K562 (cell line): ENCODE measurements around the gene PRELID1. TPM values are rescaled to one million over a fixed set of nuclear protein-coding genes. Genes with fewer than 3 reads are reported as not detected.

ENCODE experiments used
- ATAC-seq: fragments of 200-7000 bp; cut with Tn5 transposase; 3 replicates; pipeline ENCODE4 v1.9.1; 2020; ENCODE audit warnings: moderate library complexity
- BruUV-seq: library from RNA; stranded (reverse); fragments of 400-500 nt; replicated peaks from 2 replicates; lab custom pipeline; 2021; lab: Mats Ljungman, UMichigan
- CTCF ChIA-PET: fragments of 300-600 bp; formaldehyde crosslinking; extraction: SDS; loops from one replicate; lab custom pipeline; 2021; ENCODE audit warnings: low intra/inter-chr PET ratio; lab: Yijun Ruan, JAX
- POLR2A ChIA-PET: fragments of 300-600, 350-650 bp; sonication (Branson Sonifier 250); formaldehyde crosslinking; extraction: SDS; loops from one replicate; lab custom pipeline; 2021; ENCODE audit warnings: antibody characterized with exemption, inconsistent platforms; lab: Yijun Ruan, JAX
- DNase-seq, 4 experiments: peaks; one replicate each; pipeline versions ENCODE4 v3.0.0 to v3.0.0-alpha.2; 2011 to 2018; ENCODE audit warnings: low spot score in 3 of 4, mixed read lengths in 3 of 4; ENCODE audit errors: extremely low read depth in 1 of 4
- FAIRE-seq: peaks from 2 replicates; lab custom pipeline; 2011; peaks lifted over from hg19 to GRCh38; lab: Jason Lieb, UNC
- H2AFZ ChIP-seq: 2 replicates; pipeline ENCODE4 v1.6.0; 2011; ENCODE audit warnings: low read depth, low read length, control low read depth, inconsistent platforms
- H3K27ac ChIP-seq: fragments of 200-600 bp; 3 replicates; pipeline ENCODE4 v1.8.0; 2011; ENCODE audit warnings: low read depth, mild to moderate bottlenecking, control low read depth, inconsistent platforms, low read length, moderate library complexity, mixed read lengths; ENCODE audit errors: extremely low read depth
- H3K27me3 ChIP-seq, 2 experiments: fragments of 300-600 bp in 1 of 2; 2 replicates in 1 of 2; 3 replicates in 1 of 2; pipeline versions ENCODE4 v1.6.0 to v1.8.0; 2011; ENCODE audit warnings: inconsistent platforms in 2 of 2, low read length in 2 of 2, mild to moderate bottlenecking in 1 of 2, mixed read lengths in 1 of 2, moderate library complexity in 1 of 2; ENCODE audit not compliant: control insufficient read depth in 2 of 2, insufficient read depth in 2 of 2
- H3K36me3 ChIP-seq: fragments of 300-600 bp; 3 replicates; pipeline ENCODE4 v1.8.0; 2011; ENCODE audit warnings: mild to moderate bottlenecking, low read length, inconsistent platforms; ENCODE audit not compliant: control insufficient read depth, insufficient read depth
- H3K4me1 ChIP-seq, 2 experiments: fragments of 200-600 bp in 1 of 2; replicated peaks in 1 of 2; 2 replicates in 1 of 2; 3 replicates in 1 of 2; pipeline versions ENCODE4 v1.5.1 to v1.8.0; 2011; ENCODE audit warnings: inconsistent platforms in 2 of 2, low read length in 2 of 2, mild to moderate bottlenecking in 1 of 2, mixed read lengths in 1 of 2, moderate library complexity in 1 of 2; ENCODE audit not compliant: control insufficient read depth in 2 of 2, insufficient read depth in 2 of 2
- H3K4me2 ChIP-seq: 2 replicates; pipeline ENCODE4 v1.6.1; 2011; ENCODE audit warnings: low read length, control low read depth, inconsistent platforms, mixed read lengths; ENCODE audit not compliant: insufficient read depth
- H3K4me3 ChIP-seq: fragments of 200-600 bp; sonication (generic), shearing (Covaris generic); 2 replicates; pipeline ENCODE4 v1.5.1; 2016; ENCODE audit warnings: control low read depth, inconsistent platforms
- H3K79me2 ChIP-seq: fragments of 200-600 bp; 3 replicates; pipeline ENCODE4 v1.8.0; 2011; ENCODE audit warnings: low read length, inconsistent platforms; ENCODE audit not compliant: control insufficient read depth, insufficient read depth
- H3K9ac ChIP-seq, 2 experiments: 2 replicates each; pipeline versions ENCODE4 v1.6.0 to v1.6.1; 2011; ENCODE audit warnings: low read depth in 2 of 2, low read length in 2 of 2, control low read depth in 1 of 2, inconsistent platforms in 1 of 2, mild to moderate bottlenecking in 1 of 2, mixed read lengths in 1 of 2; ENCODE audit not compliant: insufficient read depth in 1 of 2
- H3K9me1 ChIP-seq: one replicate; pipeline ENCODE4 v1.6.0; 2011; ENCODE audit warnings: inconsistent platforms, mild to moderate bottlenecking, low read length, moderate library complexity; ENCODE audit not compliant: control insufficient read depth, insufficient read depth
- H3K9me3 ChIP-seq: replicated peaks from 2 replicates; pipeline ENCODE4 v1.5.1; 2011; ENCODE audit warnings: low read depth, low read length, inconsistent platforms; ENCODE audit not compliant: control insufficient read depth, insufficient read depth
- H4K20me1 ChIP-seq: replicated peaks from 2 replicates; pipeline ENCODE4 v1.6.1; 2011; ENCODE audit warnings: low read length, inconsistent platforms, mixed read lengths; ENCODE audit not compliant: control insufficient read depth, insufficient read depth
- ATF1 ChIP-seq, 2 experiments: fragments of 450-650 bp in 1 of 2; IDR thresholded peaks; 2 replicates each; pipeline ENCODE4 v1.6.1; 2016; ENCODE audit warnings: missing compliant biosample characterization in 1 of 2, missing genetic modification characterization in 1 of 2
- CBFA2T2 ChIP-seq: fragments of 450-650 bp; conservative IDR thresholded peaks from 2 replicates; pipeline ENCODE4 v1.6.1; 2017; ENCODE audit warnings: mild to moderate bottlenecking
- DPF2 ChIP-seq: fragments of 450-650 bp; IDR thresholded peaks from 2 replicates; pipeline ENCODE4 v1.6.1; 2016
- ERF ChIP-seq: fragments of 450-650 bp; formaldehyde crosslinking; IDR thresholded peaks from 2 replicates; pipeline ENCODE4 v1.4.0; 2020; ENCODE audit warnings: mild to moderate bottlenecking, mixed read lengths
- ETV5 ChIP-seq: sonication (generic); formaldehyde crosslinking; IDR thresholded peaks from 2 replicates; pipeline ENCODE4 v1.4.0; 2020; ENCODE audit warnings: low read depth, mild to moderate bottlenecking, missing genetic modification reagents
- SRSF7 ChIP-seq: fragments of 200-400 bp; formaldehyde crosslinking; optimal IDR thresholded peaks from 2 replicates; pipeline ENCODE3; 2017; ENCODE audit warnings: mild to moderate bottlenecking, low read depth, low read length
- ZNF695 ChIP-seq: fragments of 450-650 bp; formaldehyde crosslinking; IDR thresholded peaks from 2 replicates; pipeline ENCODE4 v1.4.0; 2020; ENCODE audit warnings: mild to moderate bottlenecking, moderate library complexity
- ZNF707 ChIP-seq: fragments of 250-450 bp; sonication (Bioruptor Pico); conservative IDR thresholded peaks from 2 replicates; pipeline ENCODE4 v1.8.0; 2022; ENCODE audit warnings: inconsistent platforms, mild to moderate bottlenecking, moderate library complexity
- WGBS: fragments of 100-300 bp; shearing (Covaris generic); methylation state at CpG from one replicate; pipeline ENCODE4 v1.1.6; 2016; ENCODE audit warnings: low coverage, mixed read lengths; ENCODE audit not compliant: insufficient coverage; ENCODE audit errors: missing lambda C conversion rate; 5-methylcytosine and 5-hydroxymethylcytosine counted together
- in situ Hi-C: fragments of 300-500 bp; cut with MboI; formaldehyde crosslinking; loops from 4 replicates; pipeline ENCODE4 v1.15.0; 2018; ENCODE audit warnings: inconsistent platforms, mixed read lengths
- intact Hi-C: fragments of 100-400 bp; cut with micrococcal nuclease; formaldehyde crosslinking; loops from 2 replicates; pipeline ENCODE4 v1.14.2; 2022
- polyA plus RNA-seq, 8 experiments: library from polyadenylated mRNA; depleted of rRNA in 4 of 8; stranded (reverse) in 5 of 8; unstranded in 3 of 8; fragments of >200 nt; fragmentation: Nextera tagmentation in 2 of 8; fragmentation: Illumina TruSeq in 1 of 8; extraction: Ambion mirVana in 2 of 8; extraction: Trizol in 1 of 8; gene quantifications; 2 replicates each; pipeline versions ENCODE4 v1.2.1 to v1.2.3, GENCODE V29; 2011 to 2014; ENCODE audit warnings: inconsistent platforms in 1 of 8, missing spikeins in 1 of 8
- total RNA-seq, 7 experiments: library from RNA; depleted of rRNA in 6 of 7; stranded (reverse); fragments of >200 nt in 6 of 7; fragmentation: Illumina TruSeq in 2 of 7; extraction: Trizol in 2 of 7; gene quantifications; 2 replicates each; pipeline versions ENCODE4 v1.2.1 to v1.2.3, GENCODE V29; 2011 to 2021; ENCODE audit warnings: low replicate concordance in 1 of 7
- TF ChIP-seq, protein P1 (sequence below): IDR thresholded peaks from 2 replicates; pipeline ENCODE4 v1.6.1; 2012; ENCODE audit warnings: low read depth, low read length, improper control_type of control experiment, borderline replicate concordance
- TF ChIP-seq, protein P2 (sequence below): sonication (generic); formaldehyde crosslinking; IDR thresholded peaks from 2 replicates; pipeline ENCODE4 v1.8.0; 2022; ENCODE audit warnings: missing genetic modification reagents, mild to moderate bottlenecking, borderline replicate concordance

Gene PRELID1
- total and polyA plus RNA-seq, 9 of the 15 experiments (the other 6 are each of a cell fraction or from before 2014, with no cell fraction given) = 40.1 to 484 (median 340) TPM

DNA sequence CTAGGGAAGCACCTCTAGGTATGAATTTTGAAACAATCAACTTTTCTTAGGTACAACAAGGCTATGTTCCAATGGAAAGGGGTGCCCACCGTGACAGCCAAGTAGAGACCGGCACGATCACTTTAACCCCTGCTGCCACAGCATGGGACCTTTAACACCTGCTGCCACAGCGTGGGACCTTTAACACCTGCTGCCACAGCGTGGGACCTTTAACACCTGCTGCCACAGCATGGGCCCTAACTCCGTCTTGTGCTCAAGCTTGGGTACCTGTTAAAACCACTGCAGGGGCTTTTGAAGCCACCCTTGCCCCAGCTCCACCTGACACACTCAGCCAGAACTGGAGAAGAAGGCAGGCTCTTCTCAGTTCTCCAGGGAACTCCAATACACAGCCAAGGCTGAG is 26.3 kb downstream of the PRELID1 start:
- H3K79me2 ChIP-seq = no peaks in the 10 kb centered on the region
- peaks cover 0 to 7% of the 10 kb centered on the region in 2 experiments; a peak in 1 of 5 replicates for H3K4me1 ChIP-seq
- in situ Hi-C loops = no loop called here
- peaks cover 65% of the 10 kb centered on the region; the same call in 2 of the 3 replicates for H3K36me3 ChIP-seq
- FAIRE-seq (no peak), DNase-seq (no peak), ATAC-seq (no peak)
- H3K4me2 ChIP-seq = no peak overlapping the region
- BruUV-seq = no TSS peak
- no peaks in the 10 kb centered on the region for H3K9me3 ChIP-seq
- H2AFZ ChIP-seq = no peak overlapping the region
- ChIA-PET POLR2A (no interaction called here), CTCF (no interaction called here)
- TF ChIP-seq, protein P1, sequence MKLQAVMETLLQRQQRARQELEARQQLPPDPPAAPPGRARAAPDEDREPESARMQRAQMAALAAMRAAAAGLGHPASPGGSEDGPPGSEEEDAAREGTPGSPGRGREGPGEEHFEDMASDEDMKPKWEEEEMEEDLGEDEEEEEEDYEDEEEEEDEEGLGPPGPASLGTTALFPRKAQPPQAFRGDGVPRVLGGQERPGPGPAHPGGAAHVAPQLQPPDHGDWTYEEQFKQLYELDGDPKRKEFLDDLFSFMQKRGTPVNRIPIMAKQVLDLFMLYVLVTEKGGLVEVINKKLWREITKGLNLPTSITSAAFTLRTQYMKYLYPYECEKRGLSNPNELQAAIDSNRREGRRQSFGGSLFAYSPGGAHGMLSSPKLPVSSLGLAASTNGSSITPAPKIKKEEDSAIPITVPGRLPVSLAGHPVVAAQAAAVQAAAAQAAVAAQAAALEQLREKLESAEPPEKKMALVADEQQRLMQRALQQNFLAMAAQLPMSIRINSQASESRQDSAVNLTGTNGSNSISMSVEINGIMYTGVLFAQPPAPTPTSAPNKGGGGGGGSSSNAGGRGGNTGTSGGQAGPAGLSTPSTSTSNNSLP = no peak
- TF ChIP-seq ZNF695 (CRISPR knock-in tag) (no peak), ZNF707 (no peak), DPF2 (no peak), CBFA2T2 (no peak), SRSF7 (no peak), ETV5 (no peak), ATF1 (CRISPR knock-in tag; IDR thresholded peaks at IDR 0.05) (no peak), ATF1 (tag; IDR thresholded peaks at IDR 0.05) (no peak), ERF (no peak)
- TF ChIP-seq, protein P2, sequence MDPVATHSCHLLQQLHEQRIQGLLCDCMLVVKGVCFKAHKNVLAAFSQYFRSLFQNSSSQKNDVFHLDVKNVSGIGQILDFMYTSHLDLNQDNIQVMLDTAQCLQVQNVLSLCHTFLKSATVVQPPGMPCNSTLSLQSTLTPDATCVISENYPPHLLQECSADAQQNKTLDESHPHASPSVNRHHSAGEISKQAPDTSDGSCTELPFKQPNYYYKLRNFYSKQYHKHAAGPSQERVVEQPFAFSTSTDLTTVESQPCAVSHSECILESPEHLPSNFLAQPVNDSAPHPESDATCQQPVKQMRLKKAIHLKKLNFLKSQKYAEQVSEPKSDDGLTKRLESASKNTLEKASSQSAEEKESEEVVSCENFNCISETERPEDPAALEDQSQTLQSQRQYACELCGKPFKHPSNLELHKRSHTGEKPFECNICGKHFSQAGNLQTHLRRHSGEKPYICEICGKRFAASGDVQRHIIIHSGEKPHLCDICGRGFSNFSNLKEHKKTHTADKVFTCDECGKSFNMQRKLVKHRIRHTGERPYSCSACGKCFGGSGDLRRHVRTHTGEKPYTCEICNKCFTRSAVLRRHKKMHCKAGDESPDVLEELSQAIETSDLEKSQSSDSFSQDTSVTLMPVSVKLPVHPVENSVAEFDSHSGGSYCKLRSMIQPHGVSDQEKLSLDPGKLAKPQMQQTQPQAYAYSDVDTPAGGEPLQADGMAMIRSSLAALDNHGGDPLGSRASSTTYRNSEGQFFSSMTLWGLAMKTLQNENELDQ (CRISPR knock-in tag) = no peak
- no peak overlapping the region for H3K9ac ChIP-seq
- H3K9me1 ChIP-seq = no peaks in the 10 kb centered on the region
- WGBS = 91% methylated on average over 6 of the region's 6 CpGs
- no peak overlapping the region for H3K27ac ChIP-seq
- H4K20me1 ChIP-seq = no peaks in the 10 kb centered on the region
- no peak overlapping the region for H3K4me3 ChIP-seq
- intact Hi-C loops = no loop called here
- no peaks in the 10 kb centered on the region for H3K27me3 ChIP-seq
